ENCODE results near the gene PLEKHG4B. TPM values are rescaled to one million over a fixed set of nuclear protein-coding genes. Genes with fewer than 3 reads are reported as not detected.

The PLEKHG4B gene
- total RNA-seq, 1 donor from 2014 or later, result not detected

DNA sequence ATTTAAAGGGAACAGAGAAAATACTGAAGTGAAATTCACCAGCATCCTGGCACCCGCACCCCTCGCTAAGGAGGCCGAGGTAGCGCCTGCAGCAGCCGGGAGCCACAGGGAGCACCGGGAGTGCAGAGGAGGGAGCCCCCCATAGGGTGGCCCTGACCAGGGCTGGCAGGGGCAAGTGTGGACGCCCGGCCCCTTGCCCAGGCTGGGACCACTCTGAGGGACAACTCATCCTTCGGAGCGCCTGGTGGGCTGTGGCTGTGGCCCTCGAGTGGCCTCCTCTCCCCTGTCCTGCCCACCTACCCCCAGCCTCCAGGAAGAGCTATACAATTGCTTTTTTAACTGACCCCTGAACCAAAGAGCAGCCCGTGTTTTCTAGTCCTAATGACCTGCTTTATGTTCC lies 47.0 kb downstream of the PLEKHG4B start:
- DNase-seq (ENCODE audit: low spot score in 2 of 2), result no peak
- Histone ChIP-seq H3K4me1 (no peaks in the 10 kb centered on the region), H3K36me3 (no peaks in the 10 kb centered on the region), H3K27me3 (no peaks in the 10 kb centered on the region), H3K9me3 (no peaks in the 10 kb centered on the region), H3K4me3 (no peak overlapping the region), H3K27ac (no peak overlapping the region)
- TF ChIP-seq, protein P1, sequence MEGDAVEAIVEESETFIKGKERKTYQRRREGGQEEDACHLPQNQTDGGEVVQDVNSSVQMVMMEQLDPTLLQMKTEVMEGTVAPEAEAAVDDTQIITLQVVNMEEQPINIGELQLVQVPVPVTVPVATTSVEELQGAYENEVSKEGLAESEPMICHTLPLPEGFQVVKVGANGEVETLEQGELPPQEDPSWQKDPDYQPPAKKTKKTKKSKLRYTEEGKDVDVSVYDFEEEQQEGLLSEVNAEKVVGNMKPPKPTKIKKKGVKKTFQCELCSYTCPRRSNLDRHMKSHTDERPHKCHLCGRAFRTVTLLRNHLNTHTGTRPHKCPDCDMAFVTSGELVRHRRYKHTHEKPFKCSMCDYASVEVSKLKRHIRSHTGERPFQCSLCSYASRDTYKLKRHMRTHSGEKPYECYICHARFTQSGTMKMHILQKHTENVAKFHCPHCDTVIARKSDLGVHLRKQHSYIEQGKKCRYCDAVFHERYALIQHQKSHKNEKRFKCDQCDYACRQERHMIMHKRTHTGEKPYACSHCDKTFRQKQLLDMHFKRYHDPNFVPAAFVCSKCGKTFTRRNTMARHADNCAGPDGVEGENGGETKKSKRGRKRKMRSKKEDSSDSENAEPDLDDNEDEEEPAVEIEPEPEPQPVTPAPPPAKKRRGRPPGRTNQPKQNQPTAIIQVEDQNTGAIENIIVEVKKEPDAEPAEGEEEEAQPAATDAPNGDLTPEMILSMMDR (IDR thresholded peaks at IDR 0.05), result no peak
- intact Hi-C loops (cut with DNase I), result no loop called here

DNA sequence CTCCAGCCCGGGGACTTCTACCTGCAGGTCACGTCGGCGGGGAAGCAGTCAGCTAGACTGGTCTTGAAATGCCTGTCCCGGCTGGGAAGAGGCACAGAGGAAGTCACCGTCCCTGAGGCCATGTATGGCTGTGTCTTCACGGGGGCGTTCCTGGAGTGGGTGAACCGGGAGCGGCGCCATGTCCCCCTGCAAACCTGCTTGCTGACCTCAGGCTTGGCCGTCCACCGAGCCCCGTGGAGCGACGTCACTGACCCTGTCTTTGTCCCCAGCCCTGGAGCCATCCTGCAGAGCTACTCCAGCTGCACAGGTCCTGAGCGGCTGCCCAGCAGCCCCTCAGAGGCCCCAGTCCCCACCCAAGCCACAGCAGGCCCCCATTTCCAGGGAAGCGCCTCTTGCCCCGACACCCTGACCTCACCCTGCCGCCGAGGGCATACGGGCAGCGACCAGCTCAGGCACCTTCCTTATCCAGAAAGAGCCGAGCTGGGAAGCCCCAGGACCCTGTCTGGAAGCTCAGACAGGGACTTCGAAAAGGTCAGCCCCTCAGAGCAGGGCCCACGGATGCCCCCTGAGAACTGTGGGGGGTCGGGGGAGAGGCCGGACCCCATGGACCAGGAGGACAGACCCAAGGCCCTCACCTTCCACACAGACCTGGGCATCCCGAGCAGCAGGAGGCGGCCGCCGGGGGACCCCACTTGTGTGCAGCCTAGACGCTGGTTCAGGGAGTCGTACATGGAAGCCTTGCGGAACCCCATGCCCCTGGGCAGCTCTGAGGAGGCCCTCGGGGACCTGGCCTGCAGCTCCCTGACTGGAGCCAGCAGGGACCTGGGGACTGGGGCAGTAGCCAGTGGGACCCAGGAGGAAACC lies 47.8 kb downstream of the PLEKHG4B start:
- Histone ChIP-seq H3K27me3 (no peaks in the 10 kb centered on the region), H3K36me3 (no peaks in the 10 kb centered on the region), H3K4me3 (no peak overlapping the region), H3K4me1 (no peaks in the 10 kb centered on the region), H3K9me3 (no peaks in the 10 kb centered on the region), H3K27ac (no peak overlapping the region)
- TF ChIP-seq, protein P1 (IDR thresholded peaks at IDR 0.05), result no peak
- intact Hi-C loops (cut with DNase I), result no loop called here
- no peak for DNase-seq (ENCODE audit: low spot score in 2 of 2)

- Histone ChIP-seq H3K4me1 (no peaks in the 10 kb centered on the region), H3K4me3 (no peak overlapping the region), H3K36me3 (no peaks in the 10 kb centered on the region), H3K9me3 (no peaks in the 10 kb centered on the region), H3K27me3 (no peaks in the 10 kb centered on the region), H3K27ac (no peak overlapping the region)
- DNase-seq (ENCODE audit: low spot score in 2 of 2), result no peak
- TF ChIP-seq, protein P1 (IDR thresholded peaks at IDR 0.05), result no peak
- intact Hi-C loops (cut with DNase I), result no loop called here
Observed at GRCh38 chr5:140443-140829, 48.5 kb downstream of the PLEKHG4B start.

DNA sequence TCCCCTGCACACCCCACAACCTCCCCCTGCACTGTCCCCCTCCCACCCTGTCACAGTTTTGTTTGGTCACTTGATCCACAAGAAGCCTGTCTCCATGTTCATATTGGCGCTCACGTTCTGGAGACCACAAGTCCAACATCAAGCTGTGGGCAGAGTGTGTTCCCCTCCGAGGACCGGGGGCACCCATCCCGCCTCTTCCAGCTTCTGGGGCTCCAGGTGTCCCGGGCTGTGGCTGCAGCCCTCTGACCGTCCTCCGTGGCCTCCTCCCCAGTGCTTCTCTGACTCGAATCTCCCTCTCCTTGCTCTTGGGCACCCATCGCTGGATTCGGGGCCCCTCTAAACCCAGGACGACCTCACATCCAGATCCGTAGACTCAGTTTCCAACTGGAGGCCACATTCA lies 49.2 kb downstream of the PLEKHG4B start:
- Histone ChIP-seq H3K9me3 (no peaks in the 10 kb centered on the region), H3K4me1 (no peaks in the 10 kb centered on the region), H3K27me3 (no peaks in the 10 kb centered on the region), H3K36me3 (no peaks in the 10 kb centered on the region), H3K27ac (no peak overlapping the region), H3K4me3 (no peak overlapping the region)
- TF ChIP-seq, protein P1 (IDR thresholded peaks at IDR 0.05), result no peak
- no peak for DNase-seq (ENCODE audit: low spot score in 2 of 2)
- intact Hi-C loops (cut with DNase I), result no loop called here

DNA sequence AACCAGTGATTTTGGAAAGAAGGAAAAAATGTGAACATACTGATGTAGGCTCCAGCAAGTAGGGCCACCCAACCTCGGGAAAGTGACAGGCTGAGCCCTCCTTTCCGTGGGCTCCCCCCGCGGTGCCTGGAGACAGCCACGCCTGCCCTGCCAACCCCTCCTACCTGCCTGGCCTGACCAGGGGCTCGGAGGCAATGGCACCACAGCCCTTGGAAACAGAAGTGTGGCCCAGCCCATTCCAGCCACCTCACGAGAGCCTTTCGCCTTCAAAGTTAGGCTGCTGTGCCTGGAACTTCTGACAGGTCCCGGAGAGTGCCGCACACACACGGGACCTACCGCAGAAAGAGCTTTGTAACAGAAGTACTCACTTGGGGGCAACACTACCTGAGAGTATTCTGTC lies 49.8 kb downstream of the PLEKHG4B start:
- Histone ChIP-seq H3K36me3 (no peaks in the 10 kb centered on the region), H3K9me3 (peaks cover 0 to under 1% of the 10 kb centered on the region in 2 donors), H3K4me3 (no peak overlapping the region), H3K27me3 (no peaks in the 10 kb centered on the region), H3K4me1 (no peaks in the 10 kb centered on the region), H3K27ac (no peak overlapping the region)
- TF ChIP-seq, protein P1 (IDR thresholded peaks at IDR 0.05), result no peak
- intact Hi-C loops (cut with DNase I), result no loop called here
- DNase-seq (ENCODE audit: low spot score in 2 of 2), result no peak
